Panc1 (cell line): ENCODE results near the gene RAC2. TPM values are rescaled to one million over a fixed set of nuclear protein-coding genes. Genes with fewer than 3 reads are reported as not detected.

Source experiments
- ATAC-seq: fragments of 200-7000 bp; cut with Tn5 transposase; 2 replicates; pipeline ENCODE4 v1.9.1; 2020; ENCODE audit warnings: mild to moderate bottlenecking, moderate library complexity
- BruUV-seq: library from RNA; stranded (reverse); fragments of 400-500 nt; replicated peaks from 2 replicates; lab custom pipeline; 2021; lab: Mats Ljungman, UMichigan
- CTCF ChIA-PET: fragments of 300-600 bp; sonication (Branson Sonifier 250); formaldehyde crosslinking; loops from one replicate; lab custom pipeline; 2022; ENCODE audit warnings: antibody characterized with exemption; lab: Charles Lee
- POLR2A ChIA-PET: fragments of 300-600 bp; sonication (Branson Sonifier 250); formaldehyde crosslinking; loops from one replicate; lab custom pipeline; 2022; ENCODE audit warnings: antibody characterized with exemption; lab: Charles Lee
- DNase-seq: peaks from one replicate; pipeline ENCODE4 v3.0.0-alpha.2; 2010; ENCODE audit warnings: low read depth, low spot score
- H3K27ac ChIP-seq: 2 replicates; pipeline ENCODE4 v1.5.1; 2011; ENCODE audit warnings: mild to moderate bottlenecking, low read length, inconsistent platforms
- H3K27me3 ChIP-seq: fragments of 200-500 bp; sonication (Bioruptor generic); 2 replicates; pipeline ENCODE4 v1.6.0; 2014; ENCODE audit warnings: low read length, inconsistent platforms; ENCODE audit not compliant: control insufficient read depth, insufficient read depth
- H3K36me3 ChIP-seq: fragments of 200-500 bp; sonication (Bioruptor generic); 2 replicates; pipeline ENCODE4 v1.5.1; 2014; ENCODE audit warnings: inconsistent platforms, mild to moderate bottlenecking, low read length, moderate library complexity; ENCODE audit not compliant: control insufficient read depth, insufficient read depth
- H3K4me1 ChIP-seq: 2 replicates; pipeline ENCODE4 v1.5.1; 2011; ENCODE audit warnings: inconsistent platforms, mild to moderate bottlenecking, low read length, moderate library complexity; ENCODE audit not compliant: control insufficient read depth, insufficient read depth
- H3K4me3 ChIP-seq, 2 experiments: 2 replicates each; pipeline ENCODE4 v1.5.1; 2011 to 2012; ENCODE audit warnings: low read depth in 2 of 2, low read length in 2 of 2, mild to moderate bottlenecking in 2 of 2, inconsistent platforms in 1 of 2, moderate library complexity in 1 of 2
- H3K9me3 ChIP-seq: fragments of 200-500 bp; sonication (Bioruptor generic); 2 replicates; pipeline ENCODE4 v1.5.1; 2014; ENCODE audit warnings: low read depth, mild to moderate bottlenecking, inconsistent platforms, low read length, moderate library complexity; ENCODE audit not compliant: control insufficient read depth, insufficient read depth
- CTCF ChIP-seq: fragments of 450-650 bp; IDR thresholded peaks from 2 replicates; pipeline ENCODE4 v1.5.1; 2017; ENCODE audit warnings: mild to moderate bottlenecking
- POLR2AphosphoS5 ChIP-seq: IDR thresholded peaks from 2 replicates; pipeline ENCODE4 v1.6.1; 2012; ENCODE audit warnings: mild to moderate bottlenecking, low read depth, low read length, moderate library complexity
- REST ChIP-seq, 2 experiments: IDR thresholded peaks; 2 replicates each; pipeline ENCODE4 v1.6.1; 2011 to 2012; ENCODE audit warnings: low read depth in 2 of 2, control low read depth in 1 of 2, low read length in 1 of 2, mild to moderate bottlenecking in 1 of 2, moderate library complexity in 1 of 2; ENCODE audit not compliant: insufficient read depth in 1 of 2
- SIN3A ChIP-seq: IDR thresholded peaks from 2 replicates; pipeline ENCODE4 v1.6.1; 2012; ENCODE audit warnings: low read depth, mild to moderate bottlenecking, low read length, moderate library complexity, borderline replicate concordance; ENCODE audit not compliant: insufficient read depth
- TCF7L2 ChIP-seq: IDR thresholded peaks from 2 replicates; pipeline ENCODE4 v1.6.1; 2011; ENCODE audit warnings: mild to moderate bottlenecking, low read depth, low read length, inconsistent platforms
- in situ Hi-C: cut with HindIII; loops from 2 replicates; pipeline ENCODE4 v1.10.0; 2016; ENCODE audit warnings: low sequenced_read_pairs, low pct_unique_long_range_greater_than_20kb
- intact Hi-C: fragments of 100-400 bp; cut with micrococcal nuclease; formaldehyde crosslinking; loops from one replicate; pipeline ENCODE4 v1.10.0; 2022; ENCODE audit not compliant: unreplicated experiment
- total RNA-seq: library from RNA; stranded (reverse); gene quantifications from one replicate; pipeline ENCODE4 v1.2.1, GENCODE V29; 2021; ENCODE audit not compliant: unreplicated experiment

RAC2 gene
- total RNA-seq, 1 experiment from 2014 or later, result 1.5 TPM

GRCh38 chr22:37243402-37244113 is 511 bp downstream of the RAC2 start:
- Histone ChIP-seq H3K27ac (no peak overlapping the region), H3K4me3 (no peak overlapping the region; a peak in 1 of 4 replicates), H3K4me1 (peaks cover 4% of the 10 kb centered on the region; the same call in 1 of the 2 replicates), H3K36me3 (0 out of 2 replicates have a peak, but pooled peaks cover 2% of the 10 kb centered on the region), H3K27me3 (no peaks in the 10 kb centered on the region), H3K9me3 (no peaks in the 10 kb centered on the region)
- CTCF ChIA-PET, result no interaction called here
- intact Hi-C loops, result no loop called here
- no peak for ATAC-seq
- POLR2A ChIA-PET, result no interaction called here
- no peak for DNase-seq
- BruUV-seq, result no TSS peak
- TF ChIP-seq POLR2AphosphoS5 (no peak), TCF7L2 (no peak), REST (IDR thresholded peaks at IDR 0.05; ENCODE audit: insufficient read depth in 1 of 2, low read depth in 2 of 2, low read length in 1 of 2) (no peak), SIN3A (no peak), CTCF (no peak)
- in situ Hi-C loops, result no loop called here

GRCh38 chr22:37242395-37242918 is 1.6 kb downstream of the RAC2 start:
- CTCF ChIA-PET, result no interaction called here
- TF ChIP-seq SIN3A (no peak), TCF7L2 (no peak), REST (IDR thresholded peaks at IDR 0.05; ENCODE audit: insufficient read depth in 1 of 2, low read depth in 2 of 2, low read length in 1 of 2) (no peak), CTCF (no peak)
- DNase-seq (no peak), ATAC-seq (peak; percentile 54; the same call in 1 of the 2 replicates)
- Histone ChIP-seq H3K27ac (no peak overlapping the region), H3K4me3 (no peak overlapping the region), H3K9me3 (no peaks in the 10 kb centered on the region), H3K4me1 (peaks cover 4% of the 10 kb centered on the region; the same call in 1 of the 2 replicates), H3K36me3 (0 out of 2 replicates have a peak, but pooled peaks cover 2% of the 10 kb centered on the region), H3K27me3 (no peaks in the 10 kb centered on the region)
- in situ Hi-C loops (no loop called here), intact Hi-C loops (no loop called here)
- BruUV-seq, result no TSS peak
- POLR2A ChIA-PET, result no interaction called here
